ENCODE results near the gene C3orf49. TPM values are rescaled to one million over a fixed set of nuclear protein-coding genes. Genes with fewer than 3 reads are reported as not detected.

Gene C3orf49
- total and polyA plus RNA-seq, 3 experiments from 2014 or later: not detected

DNA sequence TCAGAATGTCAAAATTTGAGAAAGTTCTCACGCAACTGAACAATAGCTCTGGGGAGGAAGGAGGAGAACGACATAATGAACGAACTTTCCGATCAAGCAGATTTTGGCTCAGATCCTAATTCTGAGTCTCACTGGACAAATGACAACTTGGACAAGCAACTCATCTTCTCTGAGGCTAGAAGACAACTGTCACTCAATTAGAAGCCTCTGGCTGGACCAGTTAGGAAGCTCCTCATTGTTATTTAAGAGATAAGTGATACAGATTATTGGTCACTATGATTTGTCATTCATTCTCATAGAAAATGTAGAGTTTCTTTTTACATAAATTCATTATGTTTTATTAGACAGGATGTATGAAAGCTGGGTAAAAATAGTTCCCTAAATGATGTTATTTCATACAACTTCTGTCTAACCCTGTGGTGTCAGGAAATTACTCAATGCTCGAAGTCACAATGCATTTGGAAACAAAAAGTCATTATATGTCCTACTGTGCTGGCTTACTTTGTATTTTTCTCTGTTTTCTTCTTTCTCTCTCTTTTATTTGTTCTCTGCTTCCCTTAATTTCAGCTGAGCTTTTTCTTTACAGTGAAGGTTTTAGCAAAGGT is 11.0 kb upstream of the C3orf49 start:
- Mint-ChIP-seq H3K36me3 (peaks cover 0 to 2% (median 0%) of the 10 kb centered on the region in 3 donors), H3K4me3 (no peak overlapping the region), H3K9me3 (no peaks in the 10 kb centered on the region), H3K27me3 (no peaks in the 10 kb centered on the region), H3K4me1 (no peaks in the 10 kb centered on the region), H3K27ac (no peak overlapping the region)
- ChIA-PET CTCF (interaction anchor here (2.2 kb wide), 1 partner anchor 10 kb away, joined by 6 read pairs; the partner anchor contains the start of gene C3orf49), POLR2A (no interaction called here)
- H3K27ac ChIP-seq (ENCODE audit: low read depth, low read length): no peak overlapping the region
- no peaks in the 10 kb centered on the region for H3K9me3 ChIP-seq (ENCODE audit: low read length)
- H3K36me3 ChIP-seq (ENCODE audit: insufficient read depth, low read length): no peaks in the 10 kb centered on the region
- DNase-seq: no peak
- H3K27me3 ChIP-seq (ENCODE audit: insufficient read depth, low read length, poor library complexity, severe bottlenecking): no peaks in the 10 kb centered on the region
- H3K4me3 ChIP-seq (ENCODE audit: low read length): no peak overlapping the region
- no peaks in the 10 kb centered on the region for H3K4me1 ChIP-seq (ENCODE audit: insufficient read depth, low read length)

DNA sequence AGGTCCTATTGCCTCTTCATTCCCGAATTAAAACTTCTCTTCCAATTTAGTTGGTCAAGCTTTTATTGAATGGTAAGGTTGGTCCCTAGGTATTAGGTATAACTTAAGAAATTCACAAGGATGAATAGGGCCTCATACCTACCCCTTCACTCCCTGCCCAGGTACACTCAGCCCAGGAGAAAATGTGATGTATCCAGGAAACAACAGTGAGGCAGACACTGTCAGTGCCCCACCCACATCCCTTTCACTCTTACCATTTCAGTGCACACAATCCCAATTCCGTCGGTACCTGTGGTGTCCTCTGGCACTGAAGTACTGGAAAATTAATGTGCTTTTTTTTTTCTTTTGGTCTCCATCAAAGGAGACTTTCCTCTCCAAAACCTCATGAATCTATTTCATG is 10.5 kb upstream of the C3orf49 start:
- Histone ChIP-seq H3K9me3 (ENCODE audit: low read length) (no peaks in the 10 kb centered on the region), H3K27ac (ENCODE audit: low read depth, low read length) (no peak overlapping the region), H3K4me3 (ENCODE audit: low read length) (no peak overlapping the region), H3K27me3 (ENCODE audit: insufficient read depth, low read length, poor library complexity, severe bottlenecking) (no peaks in the 10 kb centered on the region), H3K4me1 (ENCODE audit: insufficient read depth, low read length) (no peaks in the 10 kb centered on the region), H3K36me3 (ENCODE audit: insufficient read depth, low read length) (no peaks in the 10 kb centered on the region)
- Mint-ChIP-seq H3K4me3 (no peak overlapping the region), H3K27me3 (no peaks in the 10 kb centered on the region), H3K36me3 (peaks cover 0 to 2% (median 0%) of the 10 kb centered on the region in 3 donors), H3K27ac (no peak overlapping the region), H3K9me3 (no peaks in the 10 kb centered on the region), H3K4me1 (no peaks in the 10 kb centered on the region)
- CTCF ChIA-PET: interaction anchor here (2.2 kb wide), 1 partner anchor 9 kb away, joined by 6 read pairs; the partner anchor contains the start of gene C3orf49
- POLR2A ChIA-PET: no interaction called here
- no peak for DNase-seq

DNA sequence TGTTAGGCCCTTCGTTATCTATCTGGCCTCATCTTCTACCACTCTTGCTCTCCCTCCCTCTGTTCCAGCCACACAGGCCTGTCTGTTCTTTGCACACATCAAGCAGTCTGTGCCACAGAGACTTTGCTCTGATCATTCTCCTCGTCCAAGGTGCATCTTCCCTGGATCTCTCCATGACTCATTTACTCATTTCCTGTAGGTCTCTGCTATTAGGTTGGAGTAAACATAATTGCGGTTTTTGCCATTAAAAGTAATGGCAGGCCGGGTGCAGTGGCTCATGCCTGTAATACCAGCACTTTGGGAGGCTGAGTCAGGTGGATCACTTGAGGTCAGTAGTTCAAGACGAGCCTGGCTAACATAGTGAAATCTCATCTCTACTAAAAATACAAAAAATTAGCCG is 9.5 kb upstream of the C3orf49 start:
- ChIA-PET POLR2A (no interaction called here), CTCF (no interaction called here)
- no peak overlapping the region for H3K4me3 Mint-ChIP-seq
- Histone ChIP-seq H3K9me3 (ENCODE audit: low read length) (no peaks in the 10 kb centered on the region), H3K27ac (ENCODE audit: low read depth, low read length) (no peak overlapping the region), H3K4me1 (ENCODE audit: insufficient read depth, low read length) (no peaks in the 10 kb centered on the region), H3K4me3 (ENCODE audit: low read length) (no peak overlapping the region), H3K27me3 (ENCODE audit: insufficient read depth, low read length, poor library complexity, severe bottlenecking) (no peaks in the 10 kb centered on the region), H3K36me3 (ENCODE audit: insufficient read depth, low read length) (no peaks in the 10 kb centered on the region)
- peak overlapping the region in 1 of 8 donors; percentile 30 for H3K27ac Mint-ChIP-seq
- H3K4me1 Mint-ChIP-seq: peaks cover 0 to 5% (median 4%) of the 10 kb centered on the region in 3 donors
- peaks cover 0 to 2% (median 0%) of the 10 kb centered on the region in 3 donors for H3K36me3 Mint-ChIP-seq
- no peak for DNase-seq
- no peaks in the 10 kb centered on the region for H3K27me3 Mint-ChIP-seq
- no peaks in the 10 kb centered on the region for H3K9me3 Mint-ChIP-seq

DNA sequence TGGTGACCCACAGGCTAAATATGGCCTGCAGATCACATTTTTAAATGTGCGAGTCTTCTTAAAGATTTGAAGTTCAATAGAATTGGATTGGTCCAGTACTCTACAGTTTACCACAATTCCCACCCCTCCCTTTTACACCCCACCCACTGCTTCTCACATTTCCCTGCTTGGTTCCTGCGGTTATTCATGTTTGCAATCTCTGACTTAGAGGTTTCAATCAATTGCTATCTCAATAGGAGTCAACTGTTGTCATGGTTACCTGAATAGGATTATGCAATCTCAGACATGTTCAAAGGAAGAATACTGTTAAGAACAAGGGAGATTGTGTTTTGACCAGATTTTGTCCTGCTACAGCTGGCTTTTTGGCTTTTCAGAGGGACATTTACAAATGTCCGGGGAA is 4.9 kb upstream of the C3orf49 start:
- Mint-ChIP-seq H3K4me3 (no peak overlapping the region), H3K9me3 (no peaks in the 10 kb centered on the region), H3K4me1 (peaks cover 3 to 11% (median 5%) of the 10 kb centered on the region in 3 donors), H3K27me3 (no peaks in the 10 kb centered on the region), H3K27ac (peak overlapping the region in 1 of 8 donors; percentile 17), H3K36me3 (no peaks in the 10 kb centered on the region)
- no peak overlapping the region for H3K4me3 ChIP-seq (ENCODE audit: low read length)
- ChIA-PET POLR2A (no interaction called here), CTCF (no interaction called here)
- H3K36me3 ChIP-seq (ENCODE audit: insufficient read depth, low read length): no peaks in the 10 kb centered on the region
- H3K27me3 ChIP-seq (ENCODE audit: insufficient read depth, low read length, poor library complexity, severe bottlenecking): no peaks in the 10 kb centered on the region
- H3K27ac ChIP-seq (ENCODE audit: low read depth, low read length): no peak overlapping the region
- no peaks in the 10 kb centered on the region for H3K9me3 ChIP-seq (ENCODE audit: low read length)
- DNase-seq: no peak
- H3K4me1 ChIP-seq (ENCODE audit: insufficient read depth, low read length): no peaks in the 10 kb centered on the region

DNA sequence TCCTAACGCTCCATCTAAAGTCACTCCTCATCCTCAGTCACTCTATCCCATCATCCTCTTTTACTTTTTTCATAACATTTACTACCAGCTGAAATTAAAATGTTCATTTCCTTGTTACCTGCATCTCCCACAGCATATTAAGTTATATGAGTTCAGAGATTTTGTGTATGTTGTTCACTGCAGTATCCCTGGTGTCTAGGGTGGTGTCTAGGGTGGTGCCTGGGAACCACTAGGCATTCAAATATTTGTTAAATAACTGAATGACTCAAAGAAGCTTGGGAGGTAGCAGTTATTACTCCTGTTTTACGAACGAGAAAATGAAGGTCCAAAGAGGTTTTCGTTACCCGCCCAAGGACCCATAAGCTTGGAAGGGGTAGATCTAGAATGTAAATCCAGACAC is 1.9 kb upstream of the C3orf49 start:
- no peak overlapping the region for H3K4me3 ChIP-seq (ENCODE audit: low read length)
- Mint-ChIP-seq H3K9me3 (no peaks in the 10 kb centered on the region), H3K4me3 (no peak overlapping the region), H3K27ac (no peak overlapping the region), H3K27me3 (no peaks in the 10 kb centered on the region), H3K36me3 (no peaks in the 10 kb centered on the region), H3K4me1 (peaks cover 3 to 11% (median 5%) of the 10 kb centered on the region in 3 donors)
- no peaks in the 10 kb centered on the region for H3K36me3 ChIP-seq (ENCODE audit: insufficient read depth, low read length)
- H3K9me3 ChIP-seq (ENCODE audit: low read length): no peaks in the 10 kb centered on the region
- no peak overlapping the region for H3K27ac ChIP-seq (ENCODE audit: low read depth, low read length)
- no peaks in the 10 kb centered on the region for H3K4me1 ChIP-seq (ENCODE audit: insufficient read depth, low read length)
- ChIA-PET POLR2A (no interaction called here), CTCF (interaction anchor here (0.7 to 2.3 kb wide), 3 partner anchors 9 to 17 kb away, joined by 3 to 6 read pairs (median 3); no protein-coding TSS in a partner anchor)
- H3K27me3 ChIP-seq (ENCODE audit: insufficient read depth, low read length, poor library complexity, severe bottlenecking): no peaks in the 10 kb centered on the region
- no peak for DNase-seq

DNA sequence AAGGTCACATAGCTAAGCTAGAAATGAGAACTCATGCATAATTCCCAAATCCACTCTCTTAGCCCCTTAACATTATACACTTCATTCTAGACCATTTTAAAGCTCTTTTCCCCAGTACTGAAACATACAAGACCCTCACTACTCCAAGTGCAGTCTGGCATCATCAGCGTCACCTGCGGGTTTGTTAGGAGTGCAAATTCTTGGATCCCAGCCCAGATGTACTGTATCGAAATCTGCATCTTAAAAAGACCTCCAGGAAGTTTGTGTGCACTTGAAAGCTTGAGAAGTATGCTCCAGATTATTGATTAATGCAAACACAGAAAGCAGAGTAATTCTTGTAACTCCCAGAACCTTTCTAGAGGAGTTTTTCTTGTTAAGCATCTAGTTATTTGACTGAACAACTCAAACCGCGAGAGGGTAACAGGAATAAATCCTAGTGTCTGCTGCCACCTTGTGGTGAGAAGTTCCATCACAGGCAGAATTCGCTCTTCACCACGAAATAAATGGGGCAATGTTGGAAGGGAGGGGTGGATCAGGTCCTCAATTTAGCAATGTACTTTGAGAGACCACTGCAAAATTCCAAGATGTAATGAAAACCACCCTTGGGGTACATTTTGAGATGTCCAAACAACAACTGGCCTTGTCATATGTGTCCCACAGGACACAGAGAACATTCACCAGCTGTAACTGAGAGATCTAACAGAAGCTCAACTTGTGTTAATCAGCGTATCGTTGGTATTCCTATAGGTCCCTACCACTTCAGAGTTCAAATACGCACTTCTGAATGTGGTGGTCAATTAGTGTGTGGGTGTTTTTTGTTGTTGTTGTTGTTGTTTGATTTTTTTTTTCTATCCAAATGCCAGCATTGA is 583 bp upstream of the C3orf49 start:
- H3K4me1 Mint-ChIP-seq: peaks cover 3 to 11% (median 5%) of the 10 kb centered on the region in 3 donors
- Histone ChIP-seq H3K27me3 (ENCODE audit: insufficient read depth, low read length, poor library complexity, severe bottlenecking) (no peaks in the 10 kb centered on the region), H3K4me3 (ENCODE audit: low read length) (no peak overlapping the region), H3K9me3 (ENCODE audit: low read length) (no peaks in the 10 kb centered on the region), H3K27ac (ENCODE audit: low read depth, low read length) (no peak overlapping the region), H3K4me1 (ENCODE audit: insufficient read depth, low read length) (no peaks in the 10 kb centered on the region), H3K36me3 (ENCODE audit: insufficient read depth, low read length) (no peaks in the 10 kb centered on the region)
- peaks cover 0 to 2% (median 0%) of the 10 kb centered on the region in 3 donors for H3K36me3 Mint-ChIP-seq
- DNase-seq: peak; percentile 26 to 58 (median 36)
- H3K9me3 Mint-ChIP-seq: no peaks in the 10 kb centered on the region
- ChIA-PET POLR2A (no interaction called here), CTCF (interaction anchor here (0.6 to 2.3 kb wide), 8 partner anchors 10 to 466 kb away, joined by 3 to 7 read pairs (median 4); no protein-coding TSS in a partner anchor)
- H3K27me3 Mint-ChIP-seq: no peaks in the 10 kb centered on the region
- H3K27ac Mint-ChIP-seq: no peak overlapping the region
- H3K4me3 Mint-ChIP-seq: no peak overlapping the region

DNA sequence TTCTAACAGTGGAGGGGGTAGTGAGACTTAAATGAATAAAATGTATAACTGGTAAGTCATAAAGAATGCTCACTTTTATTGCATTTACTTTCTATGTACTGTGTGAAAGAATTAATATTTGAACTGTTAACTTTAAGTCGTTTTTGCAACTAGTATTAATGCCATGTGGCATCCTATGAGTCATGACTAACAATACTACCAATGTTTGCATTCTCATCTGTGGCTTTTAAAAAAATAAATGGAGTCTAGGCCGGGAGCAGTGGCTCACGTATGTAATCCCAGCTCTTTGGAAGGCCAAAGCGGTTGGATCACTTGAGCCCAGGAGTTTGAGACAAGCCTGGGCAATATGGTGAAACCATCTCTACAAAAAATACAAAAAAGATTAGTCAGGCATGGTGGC is 5.2 kb downstream of the C3orf49 start:
- Mint-ChIP-seq H3K36me3 (peaks cover 0 to 8% (median 7%) of the 10 kb centered on the region in 3 donors), H3K4me1 (no peaks in the 10 kb centered on the region), H3K27me3 (no peaks in the 10 kb centered on the region), H3K9me3 (no peaks in the 10 kb centered on the region), H3K27ac (no peak overlapping the region), H3K4me3 (no peak overlapping the region)
- DNase-seq: no peak
- Histone ChIP-seq H3K4me3 (ENCODE audit: low read length) (no peak overlapping the region), H3K36me3 (ENCODE audit: insufficient read depth, low read length) (no peaks in the 10 kb centered on the region), H3K4me1 (ENCODE audit: insufficient read depth, low read length) (no peaks in the 10 kb centered on the region), H3K27ac (ENCODE audit: low read depth, low read length) (no peak overlapping the region), H3K27me3 (ENCODE audit: insufficient read depth, low read length, poor library complexity, severe bottlenecking) (no peaks in the 10 kb centered on the region), H3K9me3 (ENCODE audit: low read length) (no peaks in the 10 kb centered on the region)
- ChIA-PET CTCF (no interaction called here), POLR2A (no interaction called here)

DNA sequence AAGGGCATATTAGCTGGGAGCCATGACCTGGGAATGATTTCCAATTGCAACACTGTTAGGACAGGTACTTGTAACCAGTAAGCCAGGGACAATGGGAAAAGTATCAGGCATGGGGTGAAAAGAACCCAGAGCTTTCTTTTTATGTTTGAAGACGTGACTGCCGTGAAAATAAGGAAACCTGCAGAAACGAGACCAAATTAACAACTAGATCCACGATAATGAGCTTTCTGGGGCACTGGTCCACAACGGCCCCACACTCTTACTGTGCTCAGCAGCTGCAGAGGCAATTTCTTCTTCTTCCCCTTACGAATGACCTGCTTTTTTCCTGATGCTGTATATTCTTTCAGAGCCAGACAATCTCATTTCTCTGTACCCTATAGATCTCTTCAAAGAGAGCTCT is 11.4 kb downstream of the C3orf49 start:
- DNase-seq: no peak
- H3K9me3 Mint-ChIP-seq: no peaks in the 10 kb centered on the region
- POLR2A ChIA-PET: no interaction called here

More for the DNA sequence above, 11.4 kb downstream of the C3orf49 start:
- Histone ChIP-seq H3K4me3 (ENCODE audit: low read length) (no peak overlapping the region), H3K4me1 (ENCODE audit: insufficient read depth, low read length) (no peaks in the 10 kb centered on the region), H3K9me3 (ENCODE audit: low read length) (no peaks in the 10 kb centered on the region), H3K36me3 (ENCODE audit: insufficient read depth, low read length) (peaks cover 2% of the 10 kb centered on the region), H3K27me3 (ENCODE audit: insufficient read depth, low read length, poor library complexity, severe bottlenecking) (no peaks in the 10 kb centered on the region), H3K27ac (ENCODE audit: low read depth, low read length) (no peak overlapping the region)
- CTCF ChIA-PET: interaction anchor here (1.3 kb wide), 1 partner anchor 12 kb away, joined by 5 read pairs; the partner anchor contains the start of gene C3orf49
- H3K4me1 Mint-ChIP-seq: no peaks in the 10 kb centered on the region
- H3K4me3 Mint-ChIP-seq: no peak overlapping the region
- H3K36me3 Mint-ChIP-seq: peaks cover 10 to 52% (median 19%) of the 10 kb centered on the region in 3 donors
- no peak overlapping the region for H3K27ac Mint-ChIP-seq
- H3K27me3 Mint-ChIP-seq: no peaks in the 10 kb centered on the region

Data from CD8-positive, alpha-beta memory T cell (primary cell).